HCT116 (cell line): ENCODE data around the gene GLRX.

Experiments
- CTCF ChIP-seq, 3 experiments: fragments of 200-600 bp in 1 of 3; sonication (generic) in 1 of 3; IDR thresholded peaks in 2 of 3; conservative IDR thresholded peaks in 1 of 3; 2 replicates each; pipeline ENCODE4 v1.5.1; 2012 to 2017; ENCODE audit warnings: low read depth in 2 of 3, low read length in 2 of 3, antibody characterized with exemption in 1 of 3, borderline replicate concordance in 1 of 3, control low read depth in 1 of 3, mild to moderate bottlenecking in 1 of 3, mixed read lengths in 1 of 3, mixed run types in 1 of 3, moderate library complexity in 1 of 3; ENCODE audit not compliant: insufficient read depth in 1 of 3
- EGR1 ChIP-seq: IDR thresholded peaks from 2 replicates; pipeline ENCODE4 v1.6.1; 2012; ENCODE audit warnings: low read depth
- EZH2 ChIP-seq: fragments of 200-600 bp; sonication (generic); IDR thresholded peaks from 2 replicates; pipeline ENCODE4 v1.6.1; 2017; ENCODE audit warnings: antibody characterized with exemption, mixed run types
- EZH2phosphoT487 ChIP-seq: fragments of 200-600 bp; IDR thresholded peaks from 2 replicates; pipeline ENCODE4 v1.6.1; 2018; ENCODE audit warnings: antibody characterized with exemption, borderline replicate concordance
- FOSL1 ChIP-seq: IDR thresholded peaks from 2 replicates; pipeline ENCODE4 v1.6.1; 2012; ENCODE audit warnings: low read depth
- POLR2A ChIP-seq: IDR thresholded peaks from 2 replicates; pipeline ENCODE4 v1.7.0; 2011; ENCODE audit warnings: borderline replicate concordance; ENCODE audit not compliant: insufficient read depth, insufficient read length; ENCODE audit errors: extremely low read depth
- POLR2AphosphoS5 ChIP-seq: IDR thresholded peaks from 2 replicates; pipeline ENCODE4 v1.6.1; 2011; ENCODE audit warnings: mild to moderate bottlenecking, low read depth, low read length, moderate library complexity

GRCh38 chr5:95838001-95838520 is 15.5 kb upstream of the GLRX start:
- TF ChIP-seq CTCF (IDR thresholded peaks at IDR 0.05 in 2 of 3, conservative IDR thresholded peaks at IDR 0.05 in 1 of 3; ENCODE audit: borderline replicate concordance in 1 of 3, insufficient read depth in 1 of 3, low read depth in 2 of 3, low read length in 2 of 3), result no peak
- TF ChIP-seq EZH2phosphoT487, result no peak
- TF ChIP-seq POLR2AphosphoS5, result no peak
- TF ChIP-seq EGR1, result no peak
- no peak for TF ChIP-seq POLR2A
- TF ChIP-seq EZH2, result no peak
- TF ChIP-seq FOSL1, result no peak
